ENCODE data around the gene RBM42.
"Not testable (repeated sequence)": the region's sequence is repeated elsewhere in the genome, so short reads cannot be mapped to it uniquely, and the experiment has no call there.

GRCh38 chr19:35604436-35604835 is 24.4 kb upstream of the RBM42 start:
- TF ChIP-seq POLR2A, CTCF (IDR thresholded peaks at IDR 0.05): not testable (repeated sequence)
